Endothelial cell (in vitro differentiated cells): Measurements from ENCODE around the gene MARS1. TPM values are rescaled to one million over a fixed set of nuclear protein-coding genes. Genes with fewer than 3 reads are reported as not detected.

Source experiments
- DNase-seq: peaks from one replicate; pipeline ENCODE4 v3.0.0; 2021; ENCODE audit warnings: low spot score
- H3K27ac Mint-ChIP-seq: one replicate; pipeline ENCODE4 v1.8.0; 2021; ENCODE audit warnings: mixed read lengths, inconsistent platforms; ENCODE audit not compliant: unreplicated experiment
- H3K27me3 Mint-ChIP-seq: one replicate; pipeline ENCODE4 v1.8.0; 2021; ENCODE audit warnings: mild to moderate bottlenecking, moderate library complexity, mixed read lengths, inconsistent platforms; ENCODE audit not compliant: unreplicated experiment
- H3K36me3 Mint-ChIP-seq: one replicate; pipeline ENCODE4 v1.8.0; 2021; ENCODE audit warnings: mild to moderate bottlenecking, low read depth, mixed read lengths, inconsistent platforms; ENCODE audit not compliant: unreplicated experiment
- H3K4me1 Mint-ChIP-seq: one replicate; pipeline ENCODE4 v1.8.0; 2021; ENCODE audit warnings: mild to moderate bottlenecking, mixed read lengths, inconsistent platforms; ENCODE audit not compliant: unreplicated experiment
- H3K4me3 Mint-ChIP-seq: one replicate; pipeline ENCODE4 v1.8.0; 2021; ENCODE audit warnings: mild to moderate bottlenecking, mixed read lengths, inconsistent platforms; ENCODE audit not compliant: unreplicated experiment
- H3K9me3 Mint-ChIP-seq: one replicate; pipeline ENCODE4 v1.8.0; 2021; ENCODE audit warnings: mixed read lengths, inconsistent platforms; ENCODE audit not compliant: unreplicated experiment
- CTCF ChIP-seq: fragments of 200-600 bp; sonication (generic); IDR thresholded peaks from one replicate; pipeline ENCODE4 v1.5.0; 2021; ENCODE audit warnings: antibody characterized with exemption; ENCODE audit not compliant: unreplicated experiment
- total RNA-seq: library from RNA; stranded (reverse); fragmentation: NEBNext Ultra II Directional; extraction: Animal tissue kit (Norgen Biotek cat#: 25700); gene quantifications from one replicate; pipeline ENCODE4 v1.2.1, GENCODE V29; 2021; ENCODE audit not compliant: unreplicated experiment

The MARS1 gene
- total RNA-seq, 1 donor from 2014 or later, result 183 TPM

- Mint-ChIP-seq H3K4me1 (peaks cover 29% of the 10 kb centered on the region), H3K27me3 (peaks cover 18% of the 10 kb centered on the region), H3K36me3 (peaks cover 33% of the 10 kb centered on the region), H3K4me3 (no peak overlapping the region), H3K27ac (peak overlapping the region; percentile 52), H3K9me3 (no peaks in the 10 kb centered on the region)
- no peak for DNase-seq
- no peak for TF ChIP-seq CTCF
Measured at GRCh38 chr12:57469296-57470164, 18.3 kb upstream of the MARS1 start.

GRCh38 chr12:57470286-57470969 is 17.4 kb upstream of the MARS1 start:
- peaks cover 29% of the 10 kb centered on the region for H3K4me1 Mint-ChIP-seq
- H3K4me3 Mint-ChIP-seq, result no peak overlapping the region
- DNase-seq, result no peak
- H3K9me3 Mint-ChIP-seq, result no peaks in the 10 kb centered on the region
- H3K27me3 Mint-ChIP-seq, result peaks cover 14% of the 10 kb centered on the region
- no peak for TF ChIP-seq CTCF
- H3K27ac Mint-ChIP-seq, result no peak overlapping the region
- H3K36me3 Mint-ChIP-seq, result peaks cover 39% of the 10 kb centered on the region

GRCh38 chr12:57470970-57471656 is 16.8 kb upstream of the MARS1 start:
- Mint-ChIP-seq H3K9me3 (no peaks in the 10 kb centered on the region), H3K27me3 (peaks cover 14% of the 10 kb centered on the region), H3K36me3 (peaks cover 39% of the 10 kb centered on the region), H3K4me1 (peaks cover 23% of the 10 kb centered on the region), H3K4me3 (no peak overlapping the region), H3K27ac (no peak overlapping the region)
- TF ChIP-seq CTCF, result no peak
- no peak for DNase-seq

GRCh38 chr12:57471661-57472060 is 16.2 kb upstream of the MARS1 start:
- H3K27me3 Mint-ChIP-seq, result peaks cover 16% of the 10 kb centered on the region
- no peak overlapping the region for H3K27ac Mint-ChIP-seq
- H3K9me3 Mint-ChIP-seq, result no peaks in the 10 kb centered on the region
- no peak for TF ChIP-seq CTCF
- H3K36me3 Mint-ChIP-seq, result peaks cover 39% of the 10 kb centered on the region
- H3K4me1 Mint-ChIP-seq, result peaks cover 27% of the 10 kb centered on the region
- H3K4me3 Mint-ChIP-seq, result no peak overlapping the region
- no peak for DNase-seq
